RKO (cell line): ENCODE results near the gene IPO13.

Experiments
- DNase-seq: peaks from one replicate; pipeline ENCODE4 v3.0.0-alpha.2; 2016; ENCODE audit warnings: low spot score

The IPO13 gene

GRCh38 chr1:44012404-44012803, 65.7 kb downstream of the IPO13 start:
- DNase-seq = no peak

- DNase-seq = no peak
These were observed 66.3 kb downstream of the IPO13 start for GRCh38 chr1:44012941-44013609.

GRCh38 chr1:44013949-44014348, 67.2 kb downstream of the IPO13 start:
- DNase-seq = no peak

- no peak for DNase-seq
These were observed 67.8 kb downstream of the IPO13 start for GRCh38 chr1:44014365-44015104.

GRCh38 chr1:44015206-44015605, 68.5 kb downstream of the IPO13 start:
- no peak for DNase-seq

- DNase-seq = no peak
These were observed 69.5 kb downstream of the IPO13 start for GRCh38 chr1:44016041-44016889.

GRCh38 chr1:44016890-44017400, 70.2 kb downstream of the IPO13 start:
- DNase-seq = no peak
